GM18520 (cell line): Measurements from ENCODE around the gene ASPG.

Experiments
- ATAC-seq: cut with Tn5 transposase; IDR thresholded peaks from one replicate; pipeline ENCODE4 v1.9.1; 2021; ENCODE audit not compliant: unreplicated experiment

Gene ASPG

GRCh38 chr14:104093366-104094055 lies 8.0 kb downstream of the ASPG start:
- ATAC-seq = no peak

- ATAC-seq = no peak
Observed at GRCh38 chr14:104094056-104094708, 8.7 kb downstream of the ASPG start.

- ATAC-seq = no peak
Observed at GRCh38 chr14:104094709-104095425, 9.4 kb downstream of the ASPG start.

GRCh38 chr14:104095426-104096310 lies 10.2 kb downstream of the ASPG start:
- no peak for ATAC-seq

- no peak for ATAC-seq
Observed at GRCh38 chr14:104096318-104096717, 10.8 kb downstream of the ASPG start.

- no peak for ATAC-seq
Observed at GRCh38 chr14:104096751-104097700, 11.5 kb downstream of the ASPG start.

GRCh38 chr14:104098272-104099095 lies 13.0 kb downstream of the ASPG start:
- ATAC-seq = no peak

- ATAC-seq = no peak
Observed at GRCh38 chr14:104099096-104100041, 13.9 kb downstream of the ASPG start.

- ATAC-seq = no peak
Observed at GRCh38 chr14:104100171-104101085, 14.9 kb downstream of the ASPG start.

GRCh38 chr14:104101086-104101621 lies 15.7 kb downstream of the ASPG start:
- ATAC-seq = no peak

- ATAC-seq = no peak
Observed at GRCh38 chr14:104101651-104102281, 16.3 kb downstream of the ASPG start.

GRCh38 chr14:104102282-104102914 lies 16.9 kb downstream of the ASPG start:
- ATAC-seq = no peak

- ATAC-seq = no peak
Observed at GRCh38 chr14:104103061-104103445, 17.6 kb downstream of the ASPG start.

- no peak for ATAC-seq
Observed at GRCh38 chr14:104103446-104104075, 18.1 kb downstream of the ASPG start.
